Measurements from ENCODE around the gene SIRPA.

The SIRPA gene

GRCh38 chr20:1930165-1930564 lies 35.0 kb downstream of the SIRPA start:
- DNase-seq (ENCODE audit: low read depth in 2 of 3, low spot score in 2 of 3): no peak

DNA sequence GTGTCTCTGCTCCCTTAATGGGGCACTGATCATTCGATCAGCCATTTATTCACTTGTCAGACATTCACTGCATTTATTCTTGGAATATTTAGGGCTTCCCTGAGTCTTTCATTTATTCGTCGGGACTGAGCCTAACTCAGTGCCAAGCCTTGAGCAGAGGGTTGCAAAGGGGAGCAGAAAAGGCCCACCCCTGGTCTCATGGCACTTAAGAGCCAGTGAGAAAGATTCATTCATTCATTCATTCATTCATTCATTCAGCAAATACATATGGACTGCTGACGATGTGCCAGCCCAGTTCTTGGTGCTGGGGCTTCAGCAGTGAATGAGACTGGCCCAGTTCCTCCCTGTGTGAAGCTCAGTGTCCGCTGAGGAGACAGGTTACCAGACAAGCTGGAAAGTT lies 36.6 kb downstream of the SIRPA start:
- no peak for DNase-seq (ENCODE audit: low read depth in 2 of 3, low spot score in 2 of 3)

- DNase-seq (ENCODE audit: low read depth in 2 of 3, low spot score in 2 of 3): no peak
Measured at GRCh38 chr20:1932971-1933370, 37.8 kb downstream of the SIRPA start.

DNA sequence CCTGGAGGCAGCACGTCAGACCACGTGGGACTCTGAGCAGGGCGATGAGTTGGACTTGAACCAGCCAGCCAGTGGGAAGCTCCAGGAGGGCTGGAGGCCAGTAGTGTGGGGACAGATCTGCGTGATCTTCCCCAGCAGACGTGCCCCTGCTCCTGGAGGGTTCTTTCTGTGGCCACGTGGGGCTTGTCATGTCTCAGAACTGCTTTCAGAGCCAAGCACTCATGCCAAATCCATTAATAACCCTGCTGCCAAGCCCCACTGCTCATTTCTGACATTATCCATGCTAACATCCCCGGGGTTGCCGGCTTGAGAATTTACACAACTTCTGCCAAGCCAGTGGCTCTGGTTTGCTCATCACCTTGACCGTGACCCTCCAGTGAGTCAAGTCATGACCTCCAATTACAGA lies 38.3 kb downstream of the SIRPA start:
- no peak for DNase-seq (ENCODE audit: low read depth in 2 of 3, low spot score in 2 of 3)

GRCh38 chr20:1934156-1934555 lies 38.9 kb downstream of the SIRPA start:
- DNase-seq (ENCODE audit: low read depth in 2 of 3, low spot score in 2 of 3): no peak

- DNase-seq (ENCODE audit: low read depth in 2 of 3, low spot score in 2 of 3): no peak
Measured at GRCh38 chr20:1934721-1935573, 39.7 kb downstream of the SIRPA start.

DNA sequence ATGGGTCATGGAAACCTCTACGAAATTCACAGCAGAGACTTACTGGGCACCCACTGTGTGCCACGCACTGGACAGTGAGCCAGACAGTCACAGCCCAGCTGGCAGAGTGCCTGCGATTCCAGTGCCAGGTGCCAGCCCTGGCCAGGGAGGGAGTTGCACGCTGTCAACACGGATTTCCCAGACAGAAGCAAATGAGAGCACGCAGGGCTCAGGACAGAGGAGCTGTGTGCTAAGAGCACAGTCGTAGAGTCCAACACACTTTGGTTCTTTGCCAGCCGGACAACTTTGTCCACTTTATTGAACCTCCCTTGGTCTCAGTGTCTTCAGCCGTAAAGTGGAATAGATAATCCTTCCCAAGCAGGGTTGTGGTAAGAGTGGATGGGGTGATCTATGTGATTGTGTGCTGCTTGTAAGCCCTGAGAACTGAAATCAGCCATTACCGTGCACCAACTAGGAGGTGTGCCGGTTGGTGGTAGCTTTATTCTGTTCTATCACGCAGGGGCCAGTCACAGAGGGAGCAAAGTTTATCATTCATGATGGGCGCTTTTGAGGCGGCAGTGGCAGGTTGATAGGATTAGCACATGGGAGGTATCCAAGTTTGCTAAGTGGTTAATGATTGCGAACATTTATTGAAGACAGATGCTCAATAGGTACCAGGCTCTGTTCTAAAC lies 40.6 kb downstream of the SIRPA start:
- no peak for DNase-seq (ENCODE audit: low read depth in 2 of 3, low spot score in 2 of 3)

GRCh38 chr20:1937316-1937976 lies 42.2 kb downstream of the SIRPA start:
- DNase-seq (ENCODE audit: low read depth in 2 of 3, low spot score in 2 of 3): no peak

GRCh38 chr20:1938464-1939269 lies 43.5 kb downstream of the SIRPA start:
- no peak for DNase-seq (ENCODE audit: low read depth in 2 of 3, low spot score in 2 of 3)

GRCh38 chr20:1939270-1939595 lies 44.0 kb downstream of the SIRPA start:
- DNase-seq (ENCODE audit: low read depth in 2 of 3, low spot score in 2 of 3): no peak

- no peak for DNase-seq (ENCODE audit: low read depth in 2 of 3, low spot score in 2 of 3)
Measured at GRCh38 chr20:1940581-1940980, 45.4 kb downstream of the SIRPA start.

DNA sequence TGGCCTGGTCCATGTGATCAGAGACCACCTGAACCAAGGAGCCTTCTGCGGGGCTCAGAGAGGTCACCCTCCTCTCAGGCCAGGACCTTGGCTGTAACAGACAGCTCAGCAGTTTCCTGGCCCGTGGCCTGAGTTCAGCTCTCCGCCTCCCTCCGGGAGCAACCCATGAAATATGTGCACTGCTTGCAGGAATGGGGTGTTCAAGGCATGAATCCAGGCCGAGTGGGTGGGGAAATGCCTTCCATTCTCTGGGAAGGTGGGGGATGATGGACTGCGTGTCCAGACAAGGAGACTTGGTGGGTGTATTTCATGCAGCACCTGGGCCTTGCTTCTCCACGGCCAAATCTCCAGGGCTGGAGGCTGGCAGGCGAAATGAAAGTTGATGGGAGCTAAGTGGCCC lies 46.0 kb downstream of the SIRPA start:
- no peak for DNase-seq (ENCODE audit: low read depth in 2 of 3, low spot score in 2 of 3)

DNA sequence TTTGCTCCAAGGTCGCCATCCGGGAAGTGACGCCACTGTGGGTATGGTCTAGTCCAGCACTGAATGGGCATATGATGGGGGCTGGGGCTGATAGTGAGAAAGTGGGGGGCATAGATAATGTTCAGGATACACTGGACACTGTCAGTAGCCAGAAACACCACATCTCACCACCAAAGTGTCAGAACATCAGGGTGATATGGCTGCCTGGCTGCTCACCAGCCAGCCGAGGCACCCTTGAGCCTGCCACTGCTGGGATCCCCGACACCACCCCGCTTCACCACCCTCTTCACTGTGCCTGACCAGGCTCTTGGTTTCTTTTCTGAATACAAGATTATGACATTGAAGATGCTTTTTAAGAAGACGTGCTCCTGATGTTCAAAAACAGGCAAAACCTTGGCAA lies 46.9 kb downstream of the SIRPA start:
- DNase-seq (ENCODE audit: low read depth in 2 of 3, low spot score in 2 of 3): no peak

GRCh38 chr20:1942486-1943274 lies 47.5 kb downstream of the SIRPA start:
- no peak for DNase-seq (ENCODE audit: low read depth in 2 of 3, low spot score in 2 of 3)

- no peak for DNase-seq (ENCODE audit: low read depth in 2 of 3, low spot score in 2 of 3)
Measured at GRCh38 chr20:1943275-1944002, 48.2 kb downstream of the SIRPA start.

DNA sequence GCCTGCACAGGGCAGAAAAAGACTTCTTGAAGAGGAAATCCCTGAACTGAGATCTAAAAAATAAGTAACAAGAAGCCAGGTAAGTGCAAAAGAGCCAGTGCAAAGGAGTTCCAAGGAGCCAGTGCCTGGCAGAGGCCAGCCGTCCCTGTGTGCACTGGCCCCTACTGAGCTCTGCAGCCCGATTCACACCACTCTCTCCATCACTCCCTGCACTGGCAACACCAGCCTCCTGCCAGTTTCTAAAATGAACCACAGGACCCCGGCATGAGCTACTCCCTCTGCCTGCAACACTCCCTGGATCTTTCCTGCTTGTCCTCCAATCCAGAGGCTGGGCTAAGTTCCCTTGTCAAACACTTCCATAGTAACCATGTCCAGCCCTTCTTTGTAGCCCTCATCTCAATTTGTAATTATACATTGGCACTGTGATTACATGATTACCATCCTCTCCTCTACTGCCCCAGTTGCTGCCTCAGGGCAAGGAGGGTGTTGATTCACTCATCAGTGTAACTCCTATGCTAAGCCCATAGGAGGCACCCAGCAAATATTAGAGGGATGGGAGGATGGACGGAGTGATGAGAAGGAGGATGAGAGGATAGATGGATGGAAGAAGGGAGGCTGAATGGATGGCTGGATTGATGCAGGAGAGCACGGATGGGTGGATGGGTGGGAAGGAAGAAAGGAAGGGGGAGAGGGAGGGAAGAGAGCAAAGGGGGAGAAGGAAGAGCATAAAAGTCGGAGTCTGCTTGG lies 49.3 kb downstream of the SIRPA start:
- no peak for DNase-seq (ENCODE audit: low read depth in 2 of 3, low spot score in 2 of 3)

GRCh38 chr20:1945134-1945618 lies 50.0 kb downstream of the SIRPA start:
- no peak for DNase-seq (ENCODE audit: low read depth in 2 of 3, low spot score in 2 of 3)

GRCh38 chr20:1945660-1946059 lies 50.5 kb downstream of the SIRPA start:
- no peak for DNase-seq (ENCODE audit: low read depth in 2 of 3, low spot score in 2 of 3)

DNA sequence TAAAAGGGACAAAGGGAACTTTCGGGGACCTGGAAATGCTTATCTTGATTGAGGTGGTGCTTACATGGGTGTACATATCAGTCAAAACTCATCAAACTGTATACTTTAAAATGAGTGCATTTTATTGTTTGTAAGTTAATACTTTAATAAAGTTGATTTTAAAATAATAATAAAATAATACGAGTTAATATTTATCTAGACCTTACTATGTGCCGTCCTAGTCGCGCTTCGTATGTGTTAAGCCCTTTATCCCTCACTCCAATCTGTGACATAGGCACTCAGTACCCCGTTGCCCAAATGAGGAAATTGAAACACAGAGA lies 51.2 kb downstream of the SIRPA start:
- DNase-seq (ENCODE audit: low read depth in 2 of 3, low spot score in 2 of 3): no peak

Data from activated CD8-positive, alpha-beta memory T cell treated with anti-CD3 and anti-CD28 coated beads for 48 hours (primary cell).